SKM-1 (cell line): Measurements from ENCODE around the gene PARP1.

Source experiments
- DNase-seq: peaks from one replicate; lab custom pipeline; 2025; ENCODE audit not compliant: unreplicated experiment; lab: John Stamatoyannopoulos, UW

PARP1 gene

DNA sequence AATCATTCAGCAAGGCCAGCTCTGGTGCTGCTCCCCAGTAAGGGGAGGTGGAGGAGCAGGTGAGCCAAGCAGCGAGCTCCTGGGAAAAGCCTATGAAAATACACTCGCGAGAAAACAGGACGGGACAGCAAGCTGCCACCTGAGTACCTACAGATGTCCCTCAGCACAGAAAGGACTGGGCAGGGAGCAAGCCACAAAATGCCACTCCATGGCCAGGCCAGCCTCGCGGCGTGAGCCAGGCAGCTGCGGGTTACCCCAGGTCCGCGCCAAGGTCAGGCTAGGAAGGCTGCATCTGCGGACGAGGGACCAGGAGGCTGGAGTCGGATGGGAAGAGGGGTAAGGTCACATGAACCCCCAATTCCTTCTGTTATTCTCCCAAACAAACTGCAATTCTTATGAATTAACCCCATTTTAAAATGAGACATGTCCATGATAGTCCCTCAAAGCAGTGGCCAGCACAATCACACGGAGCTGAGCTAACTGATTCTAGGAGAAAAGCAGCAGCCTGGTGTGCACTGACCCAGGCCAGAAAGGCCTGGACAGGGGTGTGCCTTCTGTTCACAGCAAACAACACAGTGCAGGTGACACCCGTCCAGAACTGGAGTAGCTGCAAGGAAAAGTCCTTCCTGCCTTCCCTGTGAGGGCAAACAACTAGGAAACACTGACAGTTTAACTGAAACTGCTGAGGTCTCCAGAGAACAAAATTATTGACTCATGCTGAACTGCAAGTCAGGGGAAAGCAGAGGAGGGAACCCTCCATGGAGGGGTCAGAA is 26.5 kb downstream of the PARP1 start:
- DNase-seq: no peak

DNA sequence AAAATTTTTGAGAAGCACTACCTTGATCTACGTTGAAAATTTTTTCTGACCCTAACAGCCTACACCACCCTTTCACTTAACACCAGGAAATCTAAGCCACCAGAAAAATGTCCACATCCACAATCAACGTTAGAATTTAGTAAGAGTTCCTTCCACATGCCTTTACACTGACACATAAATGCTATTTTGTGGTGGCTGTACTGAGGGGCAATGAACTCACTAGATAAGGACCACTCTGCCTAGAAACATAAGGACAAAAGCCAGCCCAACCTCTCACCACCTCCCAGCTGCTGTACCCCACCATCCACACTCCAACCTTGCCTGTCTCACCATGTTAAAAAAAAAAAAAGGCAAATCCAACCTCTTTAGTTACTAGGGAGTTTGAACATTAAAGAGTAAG is 29.8 kb downstream of the PARP1 start:
- DNase-seq: no peak

DNA sequence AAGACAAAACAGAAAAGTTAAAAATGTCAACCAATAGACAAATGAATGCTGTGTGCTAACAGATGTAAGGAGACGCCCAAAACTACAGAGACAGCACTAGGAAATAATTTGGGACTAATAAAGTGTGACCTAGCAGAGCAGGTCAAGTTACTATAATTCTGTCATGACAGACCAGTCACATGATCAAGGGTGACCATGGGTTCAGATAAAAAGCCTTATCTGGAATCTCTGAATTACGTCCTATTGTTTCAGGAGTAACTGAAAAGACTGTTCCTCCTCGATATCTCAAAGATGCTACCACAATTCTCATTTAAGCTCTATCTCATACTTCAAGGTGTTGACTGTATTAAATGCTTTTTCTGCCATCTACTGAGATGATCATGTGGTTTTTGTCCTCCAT is 31.6 kb downstream of the PARP1 start:
- no peak for DNase-seq

DNA sequence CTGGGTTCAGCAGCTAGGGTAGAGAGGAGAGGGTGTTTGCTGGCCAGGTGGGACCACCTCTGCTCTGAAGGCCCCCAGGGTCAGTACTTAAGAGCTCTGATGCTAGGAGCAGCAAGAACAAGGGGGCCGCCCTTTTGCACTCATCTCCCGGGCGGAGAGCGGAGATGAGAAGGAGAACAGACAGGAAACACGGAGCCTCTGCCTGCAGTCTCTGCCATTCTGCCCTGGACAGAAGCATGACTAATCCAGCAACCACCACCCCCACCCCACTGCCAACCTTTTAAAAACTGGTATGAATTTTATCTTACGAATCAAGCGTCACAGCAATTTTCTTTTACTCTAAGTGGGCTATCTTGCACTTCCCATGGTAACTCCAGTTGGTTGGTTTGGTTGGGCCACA is 34.5 kb downstream of the PARP1 start:
- no peak for DNase-seq

DNA sequence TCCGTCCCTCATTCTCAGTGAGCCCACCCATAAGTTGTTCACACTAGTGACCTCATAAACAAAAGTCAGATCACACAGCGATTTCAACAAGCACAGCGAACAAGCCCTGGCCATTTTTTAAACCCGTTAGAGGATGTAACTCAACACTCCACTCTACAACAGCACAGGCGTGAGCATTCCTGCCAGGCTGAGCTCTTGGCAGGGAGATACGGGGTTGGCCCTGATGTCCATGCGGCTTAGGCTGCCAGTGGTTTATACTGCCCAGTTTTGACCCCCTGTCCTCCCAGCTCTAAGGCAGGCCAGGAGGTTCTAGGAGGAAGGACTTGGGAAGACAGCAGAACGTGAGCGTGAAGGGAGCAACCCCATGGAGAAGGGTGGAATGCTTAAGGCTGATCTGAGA is 35.0 kb downstream of the PARP1 start:
- no peak for DNase-seq

DNA sequence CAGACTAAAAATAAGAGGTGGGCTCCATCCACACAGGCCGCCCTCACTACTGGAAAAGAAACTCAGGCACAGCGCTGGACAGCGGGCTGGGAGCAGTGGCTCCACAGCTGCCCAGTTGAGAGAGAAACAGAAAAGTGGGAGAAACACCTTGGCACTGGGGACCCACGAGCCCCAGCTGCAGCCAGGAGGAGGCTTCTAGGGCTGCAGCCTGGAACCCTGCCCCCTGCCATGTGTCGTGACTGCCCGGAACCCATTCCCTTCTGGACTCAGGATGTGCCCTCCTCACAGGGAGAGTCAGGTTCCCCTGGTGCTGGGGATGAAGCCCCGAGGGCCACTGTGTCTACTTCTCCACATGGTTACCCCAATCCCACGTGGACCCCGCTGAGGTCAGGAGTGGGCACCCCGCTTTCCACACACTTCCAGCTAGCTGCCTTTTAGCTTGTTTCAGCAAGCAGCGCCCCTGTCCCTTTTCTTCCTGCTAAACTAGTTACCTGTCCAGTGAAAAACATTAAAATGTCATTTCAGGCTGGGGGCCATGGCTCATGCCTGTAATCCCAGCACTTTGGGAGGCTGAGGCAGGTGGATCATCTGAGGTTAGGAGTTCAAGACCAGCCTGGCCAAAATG is 35.9 kb downstream of the PARP1 start:
- no peak for DNase-seq

DNA sequence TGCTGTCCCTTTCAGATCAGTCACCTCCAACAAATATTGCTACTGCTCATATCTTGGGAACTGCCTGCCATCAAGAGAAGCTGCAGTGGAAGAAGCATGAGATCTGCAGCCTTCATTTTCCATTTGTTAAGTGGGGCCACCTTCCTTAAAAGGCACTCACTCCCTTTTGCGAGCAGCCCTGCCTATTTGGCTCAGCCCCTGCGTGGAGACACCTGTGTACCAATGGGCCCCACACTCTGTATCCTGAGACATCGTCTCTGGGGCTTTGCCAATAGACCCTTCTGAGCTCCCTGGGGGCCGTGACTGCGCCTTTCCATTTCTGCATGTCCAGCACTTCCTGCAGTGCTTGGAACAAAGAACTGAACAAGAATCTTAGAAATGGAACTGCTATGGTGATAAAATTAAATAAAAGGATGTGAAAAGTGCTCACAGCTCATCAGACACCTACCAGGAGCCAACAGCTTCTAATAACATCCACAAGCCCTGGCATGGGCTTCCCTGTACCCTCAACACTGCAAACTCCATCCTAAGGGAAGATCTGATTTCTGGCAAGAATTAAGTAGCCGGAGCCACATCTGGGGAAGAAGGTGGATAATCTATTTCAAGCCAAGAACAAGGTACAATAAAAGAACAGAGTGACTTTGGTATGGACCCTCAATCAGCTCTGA is 36.7 kb downstream of the PARP1 start:
- DNase-seq: no peak

DNA sequence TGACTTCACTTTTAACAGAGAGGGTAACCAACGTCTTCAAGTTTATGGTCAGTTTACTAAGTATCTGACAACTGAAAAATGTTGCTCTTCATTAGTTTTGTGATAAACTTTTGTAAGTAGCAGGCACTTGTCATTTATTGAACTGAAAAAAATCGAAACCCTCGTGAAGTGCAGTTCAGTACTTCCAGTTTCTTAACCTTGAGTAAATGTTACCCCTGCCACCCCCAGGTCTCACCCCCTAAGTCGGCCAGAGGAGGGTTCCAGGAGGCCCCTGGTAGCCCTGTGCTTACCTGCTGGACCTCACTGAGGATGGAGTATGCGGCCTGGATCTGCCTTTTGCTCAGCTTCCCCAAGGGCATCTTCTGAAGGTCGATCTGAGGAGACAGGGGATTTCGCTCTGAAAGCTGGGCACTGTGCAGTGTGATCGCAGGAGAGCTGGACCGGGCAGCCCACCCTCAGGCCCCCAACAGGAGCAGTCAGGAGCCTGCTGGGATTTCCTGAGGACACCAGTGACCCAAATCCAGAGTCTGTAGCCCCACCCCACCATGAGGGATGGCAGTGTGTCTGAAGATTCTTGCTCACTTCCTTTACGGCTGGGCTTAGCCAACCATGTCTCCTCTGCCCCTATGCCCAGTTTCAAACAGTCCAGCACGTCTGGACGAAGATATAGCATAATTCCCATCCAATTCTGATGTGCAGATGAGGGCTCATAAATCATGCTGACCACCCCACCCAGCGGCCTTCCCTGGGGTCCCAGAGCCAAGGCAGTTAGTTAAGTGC is 37.6 kb downstream of the PARP1 start:
- DNase-seq: no peak

DNA sequence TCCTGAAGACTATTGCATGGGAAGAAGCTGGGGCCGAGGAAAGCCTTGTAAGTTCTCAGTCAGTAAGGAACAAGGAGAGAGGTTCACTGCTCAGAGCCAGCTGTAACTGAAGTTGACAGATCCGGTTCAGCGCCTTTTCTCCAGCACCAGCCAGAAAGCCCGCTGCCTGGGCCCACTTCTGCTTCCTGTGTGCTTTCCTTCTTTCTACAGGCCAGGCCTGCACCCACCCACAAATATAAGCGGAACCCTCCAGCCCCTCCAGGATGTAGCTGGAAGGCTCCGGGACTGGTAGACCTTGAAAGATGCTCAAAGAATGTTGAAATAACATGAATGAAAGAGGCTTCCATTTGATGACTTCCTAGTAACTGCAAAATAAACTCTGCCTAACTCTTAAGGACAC is 38.8 kb downstream of the PARP1 start:
- DNase-seq: no peak

DNA sequence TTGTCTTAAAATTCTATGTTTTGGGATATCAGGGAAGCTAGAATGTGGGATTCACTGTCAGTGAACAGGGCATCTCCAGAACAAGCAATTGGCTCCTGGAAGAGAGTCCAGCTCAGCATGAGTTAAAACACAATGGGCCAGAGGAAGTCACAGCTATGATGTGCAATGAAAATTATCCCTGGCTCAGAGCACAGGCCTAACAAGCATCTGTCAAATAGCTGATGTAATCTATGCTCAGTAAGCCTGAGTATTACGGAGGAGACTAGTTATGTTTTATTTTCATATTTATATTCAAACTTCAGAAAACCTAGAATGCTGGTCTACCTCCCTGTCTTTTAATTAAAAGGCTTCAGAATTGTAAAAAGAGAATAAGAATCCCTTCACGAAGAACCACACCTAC is 41.6 kb downstream of the PARP1 start:
- DNase-seq: no peak

DNA sequence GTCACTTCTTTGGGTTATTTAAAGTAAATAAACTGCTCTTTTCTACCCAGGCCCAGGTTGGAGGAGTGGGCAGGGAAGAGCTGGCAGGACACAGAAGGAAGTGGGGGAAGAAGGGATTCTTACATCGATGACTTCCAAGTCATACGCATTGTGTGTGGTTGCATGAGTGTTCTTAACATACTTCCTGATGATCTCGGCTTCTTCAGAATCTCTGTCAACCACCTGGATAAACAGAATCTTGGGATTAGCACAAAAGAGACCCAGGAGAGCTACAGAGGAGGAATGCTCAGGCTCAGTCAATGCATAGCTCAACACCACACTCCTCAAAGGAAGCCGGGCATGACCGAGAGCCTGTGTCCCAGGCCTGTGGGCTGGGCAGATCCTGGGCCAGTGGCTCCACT is 42.1 kb downstream of the PARP1 start:
- no peak for DNase-seq

DNA sequence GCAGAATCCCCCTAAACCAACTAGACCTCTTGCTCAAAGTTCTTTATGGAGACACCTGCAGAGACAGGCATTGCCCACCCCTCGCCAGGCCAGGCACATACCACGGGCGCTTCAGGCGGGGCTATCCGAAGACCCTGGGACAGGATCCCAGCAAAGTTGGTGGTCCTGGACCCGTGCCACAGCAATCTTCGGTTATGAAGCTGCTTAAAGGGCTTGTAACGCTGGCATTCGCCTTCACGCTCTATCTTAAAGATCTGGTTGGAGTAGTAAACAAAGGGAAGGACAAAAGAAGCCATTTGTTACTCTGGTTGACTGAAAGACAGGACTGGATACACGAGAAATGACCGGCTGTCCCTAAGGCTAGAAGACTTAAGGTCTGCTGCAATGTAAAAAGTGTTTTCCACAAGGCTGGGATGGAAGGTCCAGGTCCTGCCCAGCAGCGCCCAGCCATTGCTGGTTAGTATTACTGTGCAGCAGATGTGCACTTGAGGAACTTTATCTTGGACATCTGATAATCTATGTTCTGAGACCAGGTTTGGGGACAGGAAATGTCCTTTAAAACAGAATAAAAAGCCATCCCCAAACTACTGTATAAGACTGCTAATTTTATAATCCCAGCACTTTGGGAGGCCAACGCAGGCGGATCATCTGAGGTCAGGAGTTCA is 42.9 kb downstream of the PARP1 start:
- DNase-seq: no peak

DNA sequence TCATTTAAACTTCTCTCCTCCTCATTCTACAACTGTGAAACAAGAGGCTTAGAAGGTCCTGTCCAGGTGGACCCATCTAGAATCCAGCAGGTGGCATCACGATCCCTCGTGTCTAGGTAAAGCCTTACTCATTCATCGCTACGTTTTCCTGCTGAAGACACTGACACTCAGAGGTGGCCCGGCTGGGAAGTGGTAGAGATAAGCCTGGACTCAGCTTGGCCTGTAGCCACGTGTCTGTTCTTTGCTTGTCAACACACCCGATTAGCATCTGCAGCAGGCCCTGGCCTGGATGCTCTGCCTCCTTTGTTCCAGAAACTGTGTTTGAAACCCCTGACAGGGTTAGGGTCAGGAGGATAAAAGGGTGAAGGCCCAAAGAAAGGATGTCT is 43.4 kb downstream of the PARP1 start:
- no peak for DNase-seq

DNA sequence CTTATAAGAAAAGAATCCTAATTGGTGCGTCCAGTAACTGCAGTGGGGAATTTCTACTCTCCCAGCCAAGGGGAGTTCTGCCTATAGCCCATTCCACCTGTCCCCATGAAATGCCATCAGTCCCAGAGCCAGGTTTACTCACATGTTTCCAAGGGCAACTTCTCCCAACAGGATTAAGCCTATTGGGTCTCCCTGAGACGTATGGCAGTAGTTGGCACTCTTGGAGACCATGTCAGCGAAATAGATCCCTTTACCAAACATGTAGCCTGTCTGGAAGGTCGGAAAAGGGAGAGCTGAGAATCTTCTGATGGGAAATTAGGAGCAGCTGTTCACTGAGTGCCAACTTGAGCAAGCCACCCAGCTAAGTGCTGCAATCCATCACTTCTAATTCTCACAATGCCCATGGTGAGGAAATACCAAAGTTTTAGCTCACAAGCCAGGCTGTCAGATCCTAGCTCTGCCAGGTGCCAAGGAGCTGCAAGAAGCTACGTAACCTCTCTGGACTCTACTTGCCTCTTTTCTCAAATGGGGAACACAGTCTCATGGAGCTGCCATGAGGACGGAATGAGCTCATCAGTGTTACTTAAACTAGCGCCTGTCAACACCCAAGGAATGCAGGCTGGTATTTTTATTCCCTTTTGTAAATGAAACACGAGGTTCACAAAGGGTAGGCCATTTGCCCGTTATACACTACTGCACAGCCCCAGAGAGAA is 43.9 kb downstream of the PARP1 start:
- DNase-seq: no peak

DNA sequence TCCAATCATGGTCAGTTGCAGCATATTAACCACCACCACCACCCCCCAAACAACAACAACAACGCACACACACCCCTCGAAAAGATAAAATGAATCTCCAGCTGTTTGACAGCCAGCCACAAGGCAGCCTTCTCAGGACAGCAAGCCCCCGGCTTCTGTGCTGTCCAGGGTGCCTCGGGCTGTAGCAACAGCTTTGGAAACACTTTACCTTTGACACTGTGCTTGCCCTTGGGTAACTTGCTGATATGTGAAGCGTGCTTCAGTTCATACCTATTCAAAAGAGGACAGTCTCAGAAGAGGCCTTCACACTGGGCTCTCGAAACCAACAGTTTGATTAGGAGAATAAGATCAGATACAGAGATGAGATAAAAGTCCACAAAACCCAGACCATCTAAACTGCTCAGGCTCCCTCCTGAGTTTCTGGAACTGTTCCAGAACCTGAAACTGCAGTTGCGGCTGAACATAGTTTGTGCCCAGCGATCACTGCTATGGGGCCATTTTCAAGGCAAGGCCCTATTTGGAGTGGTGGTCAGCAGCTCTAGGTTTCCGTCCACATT is 44.9 kb downstream of the PARP1 start:
- DNase-seq: no peak

DNA sequence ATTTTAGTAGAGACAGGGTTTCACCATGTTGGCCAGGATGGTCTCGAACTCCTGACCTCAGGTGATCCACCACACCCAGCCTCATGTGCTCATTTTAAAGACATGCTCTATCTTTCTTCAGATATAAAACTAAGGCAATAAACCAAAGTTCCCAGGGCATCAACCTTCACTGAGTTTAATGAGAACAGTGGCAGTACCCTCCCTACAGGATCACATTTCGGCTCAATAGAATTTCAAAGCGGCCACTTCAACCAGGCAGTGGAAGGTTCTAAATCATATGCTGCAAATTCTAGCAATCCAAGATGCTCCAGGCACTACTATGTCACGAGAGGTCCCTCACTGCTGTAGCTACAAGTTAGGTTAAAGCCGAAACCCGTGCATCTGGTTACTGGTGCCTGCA is 45.5 kb downstream of the PARP1 start:
- no peak for DNase-seq

DNA sequence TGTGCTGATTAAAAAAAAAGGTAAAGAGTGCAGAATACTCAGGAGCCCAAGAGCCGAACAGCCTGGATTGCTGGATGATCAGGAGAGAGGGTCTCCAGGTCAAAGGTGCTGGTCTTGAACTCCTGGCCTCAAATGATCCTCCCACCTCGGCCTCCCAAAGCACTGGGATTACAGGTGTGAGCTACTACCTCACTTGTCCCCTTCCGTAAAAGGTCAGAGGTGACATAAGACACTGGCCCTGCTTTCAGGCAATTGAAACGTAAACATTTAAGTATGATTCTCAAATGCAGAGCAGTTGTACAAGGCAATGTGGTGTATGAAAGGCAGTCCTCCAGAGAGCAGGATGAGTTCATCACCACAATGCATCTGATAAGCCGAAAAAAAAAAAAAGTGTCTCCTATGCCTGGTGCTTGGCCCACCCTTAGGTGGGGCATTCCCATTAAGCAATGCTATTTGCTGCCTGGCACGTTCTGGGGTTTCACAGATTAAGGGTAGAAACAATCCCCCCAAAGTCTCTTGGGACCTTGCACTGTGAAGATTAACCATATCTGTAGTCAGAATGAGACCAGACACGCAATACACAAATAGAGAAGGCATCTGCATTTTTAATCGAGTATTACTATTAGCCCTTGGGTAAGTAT is 47.7 kb downstream of the PARP1 start:
- DNase-seq: no peak

DNA sequence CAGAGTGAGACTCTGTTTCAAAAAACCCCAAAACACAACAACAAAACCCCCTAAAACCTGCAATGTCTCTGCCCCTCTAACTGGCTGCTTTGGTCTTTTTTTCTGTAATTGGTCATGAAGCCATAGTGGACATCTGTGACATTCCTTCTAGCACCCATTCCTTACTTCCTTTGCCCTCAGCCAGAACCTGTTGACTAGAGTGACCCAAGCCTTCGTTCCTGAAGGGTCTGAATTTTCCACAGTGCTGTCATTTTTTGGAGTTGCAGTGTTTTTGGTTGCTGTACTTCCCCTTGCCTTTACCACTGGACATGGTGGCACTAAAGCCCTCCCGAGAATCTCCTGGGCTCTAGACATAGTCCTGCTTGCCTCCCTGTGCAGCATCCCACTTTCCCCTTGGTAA is 50.5 kb downstream of the PARP1 start:
- no peak for DNase-seq

DNA sequence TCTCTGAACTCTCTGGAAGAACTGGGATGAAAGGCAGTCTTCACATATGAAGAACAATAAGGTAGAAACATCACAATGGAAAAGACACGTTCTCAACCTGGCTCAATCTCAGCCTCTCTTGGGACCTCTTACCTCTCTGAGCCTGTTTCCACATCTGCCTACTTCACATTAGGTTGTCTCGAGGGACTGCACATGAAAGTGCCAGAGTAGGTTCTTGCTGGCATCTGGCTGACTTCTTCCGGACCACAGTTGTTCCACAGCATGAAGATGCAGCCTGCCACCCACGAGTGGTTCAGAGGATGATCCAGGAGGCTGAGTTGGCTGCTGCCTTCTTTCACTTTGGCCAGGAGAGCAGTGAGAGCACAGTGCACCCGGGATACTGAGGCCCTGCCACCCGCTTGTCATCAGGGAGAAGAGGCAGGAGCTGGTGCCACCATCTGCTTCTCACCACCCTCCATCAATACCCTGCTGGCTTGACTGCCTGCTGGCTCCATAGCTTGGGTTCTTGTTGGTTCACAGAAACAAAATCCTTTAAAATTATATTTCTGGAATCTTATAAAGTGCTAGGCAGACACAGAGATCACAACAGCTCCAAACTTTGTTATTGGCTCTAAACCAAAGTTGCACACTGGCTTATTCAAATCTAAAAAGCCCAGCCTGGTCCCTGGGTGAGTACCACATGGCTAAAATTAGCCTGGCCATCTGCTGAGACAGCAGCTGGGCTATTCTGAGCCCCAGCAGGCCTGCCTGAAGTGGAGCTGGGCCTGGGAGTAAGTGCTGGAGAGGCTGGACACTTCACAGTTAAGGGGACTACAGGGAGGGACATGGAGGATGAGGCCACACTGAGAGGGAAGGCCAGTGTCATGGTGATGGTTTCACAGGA is 52.0 kb downstream of the PARP1 start:
- DNase-seq: no peak
